Muscle layer of duodenum (tissue), 2 donors: ENCODE data around the gene SNX11.
A peak's percentile ranks its signal among the peaks of the same experiment; 100 is the strongest.
"Not testable (repeated sequence)": the region's sequence is repeated elsewhere in the genome, so short reads cannot be mapped to it uniquely, and the experiment has no call there.

Source experiments
- H3K27ac ChIP-seq: one replicate; pipeline ENCODE4 v1.7.0; 2013; ENCODE audit warnings: mild to moderate bottlenecking, low read length
- H3K27me3 ChIP-seq: one replicate; pipeline ENCODE4 v1.7.0; 2013; ENCODE audit warnings: low read depth, mild to moderate bottlenecking, control low read depth, low read length
- H3K36me3 ChIP-seq, 2 donors: one replicate each; pipeline ENCODE4 v1.7.0; 2013; ENCODE audit warnings: low read length in 2 of 2, control low read depth in 1 of 2, mild to moderate bottlenecking in 1 of 2; ENCODE audit not compliant: insufficient read depth in 2 of 2, control insufficient read depth in 1 of 2
- H3K4me1 ChIP-seq, 2 donors: one replicate each; pipeline ENCODE4 v1.7.0; 2013; ENCODE audit warnings: low read length in 2 of 2, mild to moderate bottlenecking in 2 of 2, control low read depth in 1 of 2, moderate library complexity in 1 of 2; ENCODE audit not compliant: insufficient read depth in 2 of 2, control insufficient read depth in 1 of 2
- H3K4me3 ChIP-seq, 2 donors: one replicate each; pipeline ENCODE4 v1.7.0; 2013; ENCODE audit warnings: low read length in 2 of 2, low read depth in 1 of 2, mild to moderate bottlenecking in 1 of 2
- H3K9me3 ChIP-seq, 2 donors: one replicate each; pipeline ENCODE4 v1.7.0; 2013; ENCODE audit warnings: low read length in 2 of 2, control low read depth in 1 of 2, mild to moderate bottlenecking in 1 of 2; ENCODE audit not compliant: control insufficient read depth in 1 of 2
- donor health status: healthy.

SNX11 gene

DNA sequence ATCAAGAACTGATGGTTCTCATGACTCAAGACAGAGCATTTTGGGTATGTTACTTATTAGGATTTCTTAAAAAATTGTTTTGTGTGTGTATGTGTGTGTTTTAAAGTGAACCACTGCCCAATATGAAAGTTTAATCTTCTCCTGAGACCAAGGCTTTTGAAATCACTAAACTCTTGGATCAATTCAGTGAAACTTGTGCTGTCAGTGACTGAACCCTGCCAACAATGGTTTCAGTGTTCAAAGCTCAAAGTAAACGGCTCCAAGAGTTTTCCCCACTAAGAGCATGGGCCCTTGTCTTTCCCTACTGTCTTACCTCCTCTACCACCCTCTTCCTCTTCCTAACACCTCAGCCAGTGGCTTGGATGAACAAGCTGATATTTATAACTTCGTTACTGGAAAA lies 37.4 kb upstream of the SNX11 start:
- Histone ChIP-seq H3K4me3 (no peak overlapping the region), H3K4me1 (peaks cover 0 to 6% of the 10 kb centered on the region in 2 donors), H3K9me3 (no peaks in the 10 kb centered on the region), H3K27ac (no peak overlapping the region), H3K27me3 (no peaks in the 10 kb centered on the region), H3K36me3 (peaks cover 23 to 33% of the 10 kb centered on the region in 2 donors)

DNA sequence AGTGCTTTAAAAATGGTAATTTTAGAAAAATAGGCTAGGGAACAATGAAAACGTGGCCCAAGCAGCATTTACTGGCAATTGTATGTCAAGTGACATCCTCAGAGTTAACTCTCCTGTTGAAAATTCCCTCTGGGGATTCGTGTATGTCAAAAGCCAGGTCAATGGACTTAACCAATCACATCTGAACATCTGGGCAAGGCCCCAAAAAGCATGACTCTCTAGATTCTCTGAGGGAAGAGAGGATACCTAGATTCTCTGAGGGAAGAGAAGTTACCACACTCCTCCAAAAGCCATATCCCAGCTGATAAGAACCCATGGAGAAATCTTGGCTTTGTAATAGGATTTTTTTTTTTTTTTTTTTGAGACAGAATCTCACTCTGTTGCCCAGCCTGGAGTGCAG lies 35.9 kb upstream of the SNX11 start:
- no peaks in the 10 kb centered on the region for H3K27me3 ChIP-seq
- peaks cover 0 to 6% of the 10 kb centered on the region in 2 donors for H3K4me1 ChIP-seq
- H3K4me3 ChIP-seq, result no peak overlapping the region
- H3K27ac ChIP-seq, result no peak overlapping the region
- no peaks in the 10 kb centered on the region for H3K9me3 ChIP-seq
- peaks cover 23 to 35% of the 10 kb centered on the region in 2 donors for H3K36me3 ChIP-seq

DNA sequence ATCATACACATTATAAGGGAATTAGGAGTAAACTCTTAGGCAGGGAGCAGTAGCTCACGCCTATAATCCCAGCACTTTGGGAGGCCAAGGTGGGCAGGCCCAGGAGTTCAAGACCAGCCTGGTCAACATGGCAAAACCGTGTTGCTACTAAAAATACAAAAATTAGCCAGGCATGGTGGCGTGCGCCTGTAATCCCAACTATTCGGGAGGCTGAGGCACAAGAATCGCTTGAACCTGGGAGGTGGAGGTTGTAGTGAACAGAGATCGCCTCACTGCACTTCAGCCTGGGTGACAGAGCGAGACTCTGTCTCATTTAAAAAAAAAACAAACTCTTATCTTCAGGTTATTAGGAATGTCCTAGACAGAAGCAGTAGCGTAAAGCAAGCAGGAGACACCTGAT lies 34.8 kb upstream of the SNX11 start:
- H3K27ac ChIP-seq, H3K4me3 ChIP-seq, H3K27me3 ChIP-seq, H3K4me1 ChIP-seq, H3K9me3 ChIP-seq: not testable (repeated sequence)
- H3K36me3 ChIP-seq, result peaks cover 18 to 34% of the 10 kb centered on the region in 2 donors

DNA sequence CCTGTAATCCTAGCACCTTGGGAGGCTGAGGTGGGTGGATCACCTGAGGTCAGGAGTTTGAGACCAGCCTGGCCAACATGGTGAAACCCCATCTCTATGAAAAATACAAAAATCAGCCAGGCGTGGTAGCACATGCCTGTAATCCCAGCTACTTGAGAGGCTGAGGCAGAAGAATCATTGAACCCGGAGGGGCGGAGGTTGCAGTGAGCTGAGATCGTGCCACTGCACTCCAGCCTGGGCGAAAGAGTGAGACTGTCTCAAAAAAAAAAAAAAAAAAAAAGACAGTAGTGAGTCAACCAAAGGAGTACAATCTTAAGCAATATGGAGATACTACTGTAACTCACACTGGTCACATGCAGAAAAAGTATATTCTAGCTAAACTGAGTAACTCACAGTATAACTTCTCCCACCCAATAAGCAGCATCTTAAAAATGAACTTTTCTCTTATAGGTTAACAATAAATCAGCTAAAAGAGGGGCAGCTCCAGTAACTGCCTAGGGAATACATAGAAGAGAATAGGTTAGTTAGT lies 33.9 kb upstream of the SNX11 start:
- peaks cover 13 to 27% of the 10 kb centered on the region in 2 donors for H3K36me3 ChIP-seq
- not testable (repeated sequence) for H3K27ac ChIP-seq, H3K27me3 ChIP-seq, H3K4me1 ChIP-seq, H3K9me3 ChIP-seq, H3K4me3 ChIP-seq

DNA sequence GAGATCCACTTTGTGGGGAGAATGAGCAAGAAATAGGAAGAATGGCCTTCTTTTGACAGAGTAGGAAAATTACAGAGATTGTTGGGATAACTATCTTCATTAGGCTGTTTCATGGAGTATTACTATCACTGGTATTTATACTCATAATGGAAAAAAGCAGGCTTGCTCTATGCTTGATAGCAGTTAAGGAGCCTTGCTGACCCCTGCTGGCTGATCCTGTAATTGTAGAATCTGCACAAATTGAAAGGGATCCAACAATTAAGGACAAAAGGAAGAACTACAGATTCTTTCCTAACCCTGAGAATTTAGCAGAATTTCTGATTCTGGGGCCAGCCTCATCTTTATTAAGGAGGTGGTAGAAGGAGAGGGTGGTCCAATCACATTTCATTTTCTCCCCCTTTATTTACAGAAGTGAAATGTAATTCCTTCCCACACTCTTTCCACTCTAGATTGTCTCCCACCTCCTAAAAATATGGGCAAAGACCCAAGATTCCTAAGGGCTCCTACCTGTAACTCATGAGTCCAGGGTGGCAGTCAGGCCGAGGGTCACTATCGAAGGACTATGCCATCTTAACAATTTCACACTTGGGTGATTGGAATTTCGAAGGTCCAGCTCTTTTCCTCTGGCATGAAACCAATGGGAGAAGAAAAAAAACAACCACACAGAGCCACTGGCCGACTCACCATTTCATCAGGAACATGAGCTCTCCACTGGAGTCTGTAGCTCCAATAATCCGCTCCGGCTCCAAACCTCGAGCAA lies 33.1 kb upstream of the SNX11 start:
- no peak overlapping the region for H3K27ac ChIP-seq
- H3K36me3 ChIP-seq, result peaks cover 12 to 26% of the 10 kb centered on the region in 2 donors
- peaks cover 0 to 6% of the 10 kb centered on the region in 2 donors for H3K4me1 ChIP-seq
- no peaks in the 10 kb centered on the region for H3K9me3 ChIP-seq
- H3K27me3 ChIP-seq, result no peaks in the 10 kb centered on the region
- no peak overlapping the region for H3K4me3 ChIP-seq

DNA sequence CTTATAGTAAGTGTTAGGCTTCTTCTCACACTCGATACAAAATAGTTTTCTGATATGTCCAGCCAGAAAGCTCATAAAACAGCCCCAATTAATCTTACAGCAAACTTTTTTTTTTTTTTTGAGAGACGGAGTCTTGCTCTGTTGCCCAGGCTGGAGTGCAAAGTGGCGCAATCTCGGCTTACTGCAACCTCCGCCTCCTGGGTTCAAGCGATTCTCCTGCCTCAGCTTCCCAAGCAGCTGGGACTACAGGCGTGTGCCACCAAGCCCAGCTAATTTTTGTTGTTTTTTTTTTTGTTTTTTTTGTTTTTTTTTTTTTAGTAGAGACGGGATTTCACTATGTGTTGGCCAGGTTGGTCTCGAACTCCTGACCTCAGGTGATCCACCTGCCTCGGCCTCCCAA lies 30.4 kb upstream of the SNX11 start:
- not testable (repeated sequence) for H3K4me3 ChIP-seq, H3K27me3 ChIP-seq, H3K27ac ChIP-seq, H3K4me1 ChIP-seq, H3K9me3 ChIP-seq
- peaks cover 8 to 18% of the 10 kb centered on the region in 2 donors for H3K36me3 ChIP-seq

DNA sequence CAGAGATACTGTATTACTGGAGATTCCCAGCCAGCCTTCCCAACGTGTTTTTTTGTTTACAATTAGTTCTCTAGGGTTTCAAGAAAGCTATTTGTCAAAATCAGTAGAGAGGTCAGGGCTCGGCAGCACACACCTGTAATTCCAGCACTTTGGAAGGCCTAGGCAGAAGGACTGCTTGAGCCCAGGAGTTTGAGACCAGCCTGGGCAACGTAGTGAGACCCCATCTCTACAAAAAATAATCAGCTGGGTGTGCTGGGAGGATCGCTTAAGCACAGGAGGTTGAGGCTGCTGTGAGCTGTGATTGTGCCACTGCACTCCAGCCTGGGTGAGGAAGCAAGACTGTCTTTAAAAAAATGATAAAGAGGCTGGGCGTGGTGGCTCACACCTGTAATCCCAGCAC lies 25.7 kb upstream of the SNX11 start:
- no peak overlapping the region for H3K4me3 ChIP-seq
- H3K4me1 ChIP-seq, result peaks cover 0 to 16% of the 10 kb centered on the region in 2 donors
- H3K36me3 ChIP-seq, result no peaks in the 10 kb centered on the region
- H3K9me3 ChIP-seq, result no peaks in the 10 kb centered on the region
- H3K27ac ChIP-seq, result no peak overlapping the region
- no peaks in the 10 kb centered on the region for H3K27me3 ChIP-seq

DNA sequence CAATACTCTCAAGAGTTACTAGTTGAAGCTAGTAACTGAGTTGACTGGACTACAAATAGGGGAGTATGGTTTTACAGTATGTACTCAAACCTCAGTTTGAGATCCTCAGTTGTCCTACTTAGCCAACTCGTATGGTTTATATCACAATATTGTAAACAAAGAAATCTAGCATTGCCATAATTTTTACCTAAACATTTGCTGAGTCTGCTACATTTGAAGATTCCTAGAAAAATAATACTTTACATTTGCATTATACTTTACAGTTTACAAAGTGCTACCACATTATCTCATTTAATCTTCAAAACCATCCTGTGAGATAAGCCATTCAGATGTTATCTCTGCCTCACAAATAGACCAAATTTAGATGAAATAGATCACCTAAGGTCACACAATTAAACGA lies 22.6 kb upstream of the SNX11 start:
- no peaks in the 10 kb centered on the region for H3K27me3 ChIP-seq

DNA sequence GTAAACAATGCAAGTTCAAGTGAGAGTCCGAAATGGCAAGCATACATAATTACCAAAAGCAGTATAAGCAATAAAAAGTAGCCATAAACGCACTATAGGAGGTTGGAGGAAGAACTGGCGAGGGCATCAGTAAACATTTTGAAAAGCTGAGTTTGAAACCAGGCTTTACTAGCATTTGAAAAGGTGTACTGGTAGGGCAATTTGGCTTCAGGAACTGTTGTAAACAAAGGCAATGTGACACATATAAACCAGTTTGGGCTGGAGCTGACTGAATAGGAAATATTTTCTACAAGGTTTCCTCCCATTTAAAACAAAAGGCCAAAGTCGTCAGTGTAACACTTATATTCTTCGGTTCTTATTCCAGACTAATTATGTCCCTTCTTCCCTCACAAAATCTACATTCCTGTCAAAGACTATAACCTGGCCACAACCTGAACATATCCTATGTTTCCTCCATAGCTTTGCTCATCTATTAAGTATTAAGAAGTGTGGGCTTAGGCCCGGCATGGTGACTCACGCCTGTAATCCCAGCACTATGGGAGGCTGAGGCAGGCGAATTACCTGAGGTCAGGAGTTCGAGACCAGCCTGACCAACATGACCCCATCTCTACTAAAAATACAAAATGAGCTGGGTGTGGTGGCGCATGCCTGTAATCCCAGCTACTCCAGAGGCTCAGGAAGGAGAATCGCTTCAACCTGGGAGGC lies 14.1 kb upstream of the SNX11 start:
- H3K36me3 ChIP-seq, result peaks cover 0 to 5% of the 10 kb centered on the region in 2 donors
- no peaks in the 10 kb centered on the region for H3K9me3 ChIP-seq
- peaks cover 0 to 4% of the 10 kb centered on the region in 2 donors for H3K4me1 ChIP-seq
- H3K27me3 ChIP-seq, result no peaks in the 10 kb centered on the region
- no peak overlapping the region for H3K27ac ChIP-seq
- H3K4me3 ChIP-seq, result no peak overlapping the region

More for the DNA sequence above, 22.6 kb upstream of the SNX11 start:
- Histone ChIP-seq H3K9me3 (no peaks in the 10 kb centered on the region), H3K36me3 (no peaks in the 10 kb centered on the region), H3K4me3 (no peak overlapping the region), H3K4me1 (peaks cover 0 to 16% of the 10 kb centered on the region in 2 donors), H3K27ac (no peak overlapping the region)

DNA sequence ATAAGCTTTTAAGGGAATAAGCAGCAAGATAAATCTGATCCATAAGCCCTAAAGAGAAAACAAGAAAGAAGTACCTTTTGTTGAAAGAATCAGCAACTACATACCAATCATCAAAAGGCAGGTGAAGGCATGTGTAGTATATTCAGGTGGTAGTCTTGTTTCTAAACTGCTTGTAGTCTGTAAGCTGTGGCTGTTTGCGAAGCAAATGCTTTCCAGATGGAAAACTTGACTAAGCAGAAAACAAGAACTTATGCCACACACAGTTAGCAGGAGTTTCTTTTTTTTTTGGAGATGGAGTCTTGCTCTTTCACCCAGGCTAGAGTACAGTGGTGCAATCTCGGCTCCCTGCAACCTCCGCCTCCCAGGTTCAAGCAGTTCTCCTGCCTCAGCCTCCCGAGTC lies 12.0 kb upstream of the SNX11 start:
- Histone ChIP-seq H3K9me3 (no peaks in the 10 kb centered on the region), H3K36me3 (peaks cover 0 to 5% of the 10 kb centered on the region in 2 donors), H3K27ac (no peak overlapping the region), H3K4me3 (no peak overlapping the region), H3K27me3 (no peaks in the 10 kb centered on the region), H3K4me1 (peaks cover 4 to 8% of the 10 kb centered on the region in 2 donors)

DNA sequence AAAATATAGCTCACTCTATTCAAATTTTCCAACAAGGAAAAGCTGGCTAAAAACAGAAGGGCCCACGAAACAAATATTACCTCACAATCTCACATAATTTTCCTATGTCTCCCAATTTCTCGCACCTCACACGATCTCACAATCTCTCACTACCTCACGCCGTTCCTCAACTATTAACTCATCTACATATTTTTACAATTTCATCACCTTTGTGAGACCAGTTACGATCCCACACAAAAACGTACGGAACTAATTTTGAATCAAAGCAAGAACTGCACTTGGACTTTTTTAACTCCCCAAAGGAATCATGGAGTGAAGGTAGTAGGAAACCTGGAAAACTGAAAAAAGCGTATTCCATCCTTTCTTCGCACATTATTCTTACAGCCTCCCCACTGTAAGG lies 7.4 kb upstream of the SNX11 start:
- peaks cover 4% of the 10 kb centered on the region in 2 donors for H3K4me1 ChIP-seq
- H3K27me3 ChIP-seq, result no peaks in the 10 kb centered on the region
- H3K4me3 ChIP-seq, result peak overlapping the region; percentile 69 to 94
- H3K36me3 ChIP-seq, result no peaks in the 10 kb centered on the region
- peak overlapping the region; percentile 83 for H3K27ac ChIP-seq
- peaks cover 0 to 3% of the 10 kb centered on the region in 2 donors for H3K9me3 ChIP-seq
